Hair follicle dermal papilla cell (primary cell): ENCODE measurements around the gene OSCAR. TPM values are rescaled to one million over a fixed set of nuclear protein-coding genes. Genes with fewer than 3 reads are reported as not detected.

Experiments used
- total RNA-seq: library from RNA; depleted of rRNA; stranded (reverse); fragments of >200 nt; gene quantifications from 2 replicates; pipeline ENCODE4 v1.2.3, GENCODE V29; 2012

OSCAR gene
- 0.16 and 0.36 TPM in 2 replicates for total RNA-seq

GRCh38 chr19:54100561-54100960 is at the start of gene OSCAR:
TSS of gene OSCAR (minus strand) at chr19:54100803. CDS start at chr19:54100792, 11 bp downstream.

GRCh38 chr19:54137699-54138488 is 37.3 kb upstream of the OSCAR start, which contains the start of gene CNOT3:
TSS of gene CNOT3 (plus strand) at chr19:54137762. CDS start at chr19:54142979, 5,217 bp downstream.

GRCh38 chr19:54115109-54116063 is 14.8 kb upstream of the OSCAR start, which contains the start of the genes PRPF31 and TFPT:
TSS of gene PRPF31 (plus strand) at chr19:54115754. CDS start at chr19:54118279, 2,525 bp downstream.
TSS of gene TFPT (minus strand) at chr19:54115657. CDS start at chr19:54115269, 388 bp downstream.

GRCh38 chr19:54102421-54103169 is 2.0 kb upstream of the OSCAR start, which contains the start of gene NDUFA3:
TSS of gene NDUFA3 (plus strand) at chr19:54102855. CDS start at chr19:54102879, 24 bp downstream.

GRCh38 chr19:54081032-54081431 is 19.6 kb downstream of the OSCAR start, which contains the start of gene TARM1:
TSS of gene TARM1 (minus strand) at chr19:54081365. CDS start at chr19:54081340, 25 bp downstream.

GRCh38 chr19:54063350-54064116 is 37.1 kb downstream of the OSCAR start, which contains the start of gene VSTM1:
TSS of gene VSTM1 (minus strand) at chr19:54063897. CDS start at chr19:54063777, 120 bp downstream.

Other genes starting within 250 kb of the OSCAR start
- 35.5 and 42.6 TPM in 2 replicates for gene MYADM, start 232.9 kb downstream of the OSCAR start, total RNA-seq
- gene PRKCG, start 218.6 kb downstream of the OSCAR start, total RNA-seq: 0.12 TPM in 1 of 2 replicates, not detected in the other
- not detected in 2 replicates for gene CACNG7, start 191.5 kb downstream of the OSCAR start, total RNA-seq
- gene CACNG8, start 137.9 kb downstream of the OSCAR start, total RNA-seq: not detected in 2 replicates
- gene CACNG6, start 109.2 kb downstream of the OSCAR start, total RNA-seq: not detected in 2 replicates
- not detected in 2 replicates for gene VSTM1, start 36.9 kb downstream of the OSCAR start, total RNA-seq
- not detected in 2 replicates for gene TARM1, start 19.4 kb downstream of the OSCAR start, total RNA-seq
- gene NDUFA3, start 2.1 kb upstream of the OSCAR start, total RNA-seq: 5.7 and 6.2 TPM in 2 replicates
- 7.7 and 9.7 TPM in 2 replicates for gene TFPT, start 14.9 kb upstream of the OSCAR start, total RNA-seq
- gene PRPF31, start 15.0 kb upstream of the OSCAR start, total RNA-seq: 41.4 and 44.5 TPM in 2 replicates
- gene CNOT3, start 37.0 kb upstream of the OSCAR start, total RNA-seq: 15.1 and 16.5 TPM in 2 replicates
- 3.2 and 3.5 TPM in 2 replicates for gene LENG1, start 58.9 kb upstream of the OSCAR start, total RNA-seq
- 0.36 and 1.5 TPM in 2 replicates for gene TMC4, start 72.4 kb upstream of the OSCAR start, total RNA-seq
- 19.1 and 32.5 TPM in 2 replicates for gene MBOAT7, start 88.8 kb upstream of the OSCAR start, total RNA-seq
- 56.0 and 64.7 TPM in 2 replicates for gene TSEN34, start 90.5 kb upstream of the OSCAR start, total RNA-seq
- gene RPS9, start 100.1 kb upstream of the OSCAR start, total RNA-seq: 1,123 and 1,387 TPM in 2 replicates
- gene LILRB3, start 122.2 kb upstream of the OSCAR start, total RNA-seq: not detected in 2 replicates
- not detected in 2 replicates for gene LILRA6, start 142.0 kb upstream of the OSCAR start, total RNA-seq
- gene LILRB5, start 156.5 kb upstream of the OSCAR start, total RNA-seq: not detected in 2 replicates
- gene LILRB2, start 180.3 kb upstream of the OSCAR start, total RNA-seq: not detected in 2 replicates
- gene LILRA5, start 212.4 kb upstream of the OSCAR start, total RNA-seq: not detected in 2 replicates
- not detected in 2 replicates for gene LILRA4, start 238.4 kb upstream of the OSCAR start, total RNA-seq